Subcutaneous abdominal adipose tissue (tissue), 5 donors: ENCODE data around the gene PLAC1.

Experiments used
- H3K27ac ChIP-seq: one replicate; pipeline ENCODE4 v1.7.0; 2013; ENCODE audit warnings: low read depth, mild to moderate bottlenecking, inconsistent platforms, low read length, moderate library complexity
- H3K27me3 ChIP-seq, 5 donors: one replicate each; pipeline ENCODE4 v1.7.0; 2013; ENCODE audit warnings: low read length in 5 of 5, inconsistent platforms in 1 of 5; ENCODE audit not compliant: control insufficient read depth in 5 of 5, insufficient read depth in 4 of 5
- H3K36me3 ChIP-seq, 5 donors: one replicate each; pipeline ENCODE4 v1.7.0; 2013; ENCODE audit warnings: low read length in 5 of 5; ENCODE audit not compliant: control insufficient read depth in 5 of 5, insufficient read depth in 5 of 5
- H3K4me1 ChIP-seq, 5 donors: one replicate each; pipeline ENCODE4 v1.7.0; 2013; ENCODE audit warnings: low read length in 5 of 5, mild to moderate bottlenecking in 3 of 5, moderate library complexity in 1 of 5; ENCODE audit not compliant: control insufficient read depth in 5 of 5, insufficient read depth in 5 of 5
- H3K4me3 ChIP-seq, 5 donors: one replicate each; pipeline ENCODE4 v1.7.0; 2013; ENCODE audit warnings: low read length in 5 of 5, low read depth in 1 of 5
- H3K9ac ChIP-seq, 5 donors: one replicate each; pipeline ENCODE4 v1.7.0; 2013; ENCODE audit warnings: low read length in 5 of 5, mild to moderate bottlenecking in 4 of 5, moderate library complexity in 3 of 5
- H3K9me3 ChIP-seq, 5 donors: one replicate each; pipeline ENCODE4 v1.7.0; 2013; ENCODE audit warnings: low read length in 5 of 5; ENCODE audit not compliant: control insufficient read depth in 5 of 5
- donor health status: healthy.
- donor health status: healthy.
- donor health status: healthy.
- donor health status: healthy.
- donor health status: healthy.

PLAC1 gene

DNA sequence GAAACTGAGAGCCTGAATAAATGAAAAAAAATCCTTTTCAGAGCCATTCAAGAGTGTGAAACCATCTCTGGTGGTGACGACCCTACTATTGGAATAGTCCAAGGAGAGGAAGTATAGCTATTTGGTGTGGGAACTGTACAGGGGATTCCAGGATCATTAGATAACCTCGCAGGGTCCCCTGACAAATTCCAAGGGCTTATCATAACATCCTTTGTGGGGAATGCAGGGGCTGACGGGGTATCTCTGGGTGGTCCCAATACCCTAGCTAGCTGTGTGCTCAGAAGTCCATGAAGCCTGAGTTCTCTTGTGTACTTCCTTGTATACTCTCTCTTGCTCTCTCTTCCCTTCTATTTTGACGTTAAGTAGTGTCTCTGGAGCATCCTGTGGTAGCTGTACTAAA is 13.8 kb upstream of the PLAC1 start:
- no peaks in the 10 kb centered on the region for H3K36me3 ChIP-seq
- no peak overlapping the region for H3K9ac ChIP-seq
- H3K9me3 ChIP-seq, result no peaks in the 10 kb centered on the region
- H3K4me1 ChIP-seq, result peaks cover 0 to 3% (median 0%) of the 10 kb centered on the region in 5 donors
- H3K27ac ChIP-seq, result no peak overlapping the region
- no peak overlapping the region for H3K4me3 ChIP-seq
- peaks cover 2 to 12% (median 6%) of the 10 kb centered on the region in 5 donors for H3K27me3 ChIP-seq

DNA sequence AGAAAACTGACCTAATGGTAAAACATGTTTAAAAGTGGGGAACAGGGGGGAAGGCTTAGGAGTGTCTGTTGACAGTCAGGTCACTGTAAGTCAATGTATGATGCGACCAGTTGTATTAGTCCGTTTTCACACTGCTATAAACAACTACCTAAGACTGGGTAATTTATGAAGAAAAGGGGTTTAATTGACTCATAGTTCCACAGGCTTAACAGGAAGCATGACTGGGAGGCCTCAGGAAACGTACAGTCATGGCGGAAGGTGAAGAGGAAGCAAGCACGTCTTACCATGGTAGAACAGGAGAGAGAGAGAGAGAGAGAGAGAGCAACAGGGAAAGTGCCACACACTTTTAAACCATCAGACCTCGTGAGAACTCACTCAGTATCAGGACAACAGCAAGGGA is 13.0 kb upstream of the PLAC1 start:
- Histone ChIP-seq H3K9me3 (no peaks in the 10 kb centered on the region), H3K27me3 (peaks cover 0 to 10% (median 6%) of the 10 kb centered on the region in 5 donors), H3K4me1 (peaks cover 0 to 3% (median 0%) of the 10 kb centered on the region in 5 donors), H3K27ac (no peak overlapping the region), H3K36me3 (no peaks in the 10 kb centered on the region), H3K9ac (no peak overlapping the region), H3K4me3 (no peak overlapping the region)

DNA sequence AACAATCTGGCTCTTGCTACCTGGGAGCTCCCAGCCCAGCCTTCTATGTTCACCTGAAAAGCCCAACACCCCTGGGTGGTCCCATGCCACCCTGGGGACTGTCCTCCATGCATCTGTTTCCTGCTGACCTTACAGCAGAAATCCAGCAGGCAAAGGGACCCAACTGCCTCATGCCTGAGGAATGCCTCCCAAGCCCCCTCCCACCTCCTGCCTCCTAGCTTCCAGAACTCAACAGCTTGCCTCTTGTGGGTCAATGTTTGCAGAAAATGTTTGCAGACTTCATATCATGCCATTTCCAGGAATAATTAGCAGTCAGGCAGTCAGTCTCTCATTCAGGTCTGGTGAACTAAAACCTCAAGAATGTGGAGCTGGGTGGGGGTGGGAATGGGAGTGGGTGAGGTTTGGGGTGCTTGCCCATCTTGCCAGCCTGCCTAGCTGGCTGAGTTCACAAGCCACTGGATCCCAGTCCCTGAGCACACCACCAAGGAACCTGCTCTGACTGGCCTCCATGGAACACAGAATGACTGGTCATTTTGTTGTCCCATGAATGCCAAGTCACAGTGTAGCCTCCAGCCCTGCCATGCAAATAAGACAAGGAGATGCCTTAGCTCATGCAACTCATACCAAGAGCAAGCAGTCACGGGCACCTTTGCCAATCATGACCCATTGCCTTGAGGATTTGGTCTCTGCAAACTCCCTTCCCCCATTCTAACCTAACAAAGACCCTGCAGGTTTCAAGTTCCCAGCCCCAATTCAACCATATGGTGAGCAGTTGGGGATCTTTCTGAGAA is 12.1 kb upstream of the PLAC1 start:
- Histone ChIP-seq H3K36me3 (no peaks in the 10 kb centered on the region), H3K4me3 (no peak overlapping the region), H3K9me3 (no peaks in the 10 kb centered on the region), H3K4me1 (peaks cover 0 to 3% (median 0%) of the 10 kb centered on the region in 5 donors), H3K27ac (no peak overlapping the region), H3K27me3 (peaks cover 3 to 20% (median 5%) of the 10 kb centered on the region in 5 donors), H3K9ac (no peak overlapping the region)

DNA sequence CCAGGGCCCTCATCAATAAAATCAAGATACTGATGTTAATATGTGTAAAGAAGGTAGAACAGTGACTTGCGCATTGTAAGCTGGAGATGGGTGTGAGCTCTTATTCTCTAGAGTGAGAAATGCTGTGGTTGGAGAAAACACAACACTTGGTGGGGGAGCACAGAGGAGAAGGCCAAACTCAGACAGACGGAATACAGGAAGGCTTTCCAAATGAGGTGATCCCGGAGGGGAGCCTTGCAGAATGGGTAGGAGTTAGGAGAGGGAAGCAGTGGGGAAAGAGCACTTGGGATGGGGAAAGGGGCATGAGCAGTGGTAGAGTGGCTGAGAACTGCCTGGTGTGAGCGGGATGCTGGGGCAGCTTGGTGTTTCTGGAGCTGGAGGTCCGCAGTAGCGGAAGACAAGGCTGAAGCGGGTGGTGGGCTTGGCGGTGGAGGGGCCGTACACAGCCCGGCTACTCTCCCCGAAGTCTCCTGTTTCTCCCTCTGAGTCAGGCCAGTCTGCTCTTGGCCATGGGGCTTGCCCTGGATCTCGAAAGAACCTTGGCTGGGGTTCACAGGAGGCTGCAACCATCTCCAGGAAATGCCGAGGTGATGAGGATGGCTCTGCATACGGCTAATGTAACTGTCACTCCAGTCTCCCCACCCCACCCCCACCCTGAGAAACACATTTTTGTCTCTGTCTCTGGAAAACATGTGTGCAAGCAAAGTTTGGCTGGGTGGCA is 11.3 kb upstream of the PLAC1 start:
- Histone ChIP-seq H3K4me3 (no peak overlapping the region), H3K9me3 (no peaks in the 10 kb centered on the region), H3K36me3 (no peaks in the 10 kb centered on the region), H3K27ac (no peak overlapping the region), H3K27me3 (peaks cover 4 to 21% (median 5%) of the 10 kb centered on the region in 5 donors), H3K9ac (no peak overlapping the region), H3K4me1 (peaks cover 0 to 3% (median 0%) of the 10 kb centered on the region in 5 donors)

DNA sequence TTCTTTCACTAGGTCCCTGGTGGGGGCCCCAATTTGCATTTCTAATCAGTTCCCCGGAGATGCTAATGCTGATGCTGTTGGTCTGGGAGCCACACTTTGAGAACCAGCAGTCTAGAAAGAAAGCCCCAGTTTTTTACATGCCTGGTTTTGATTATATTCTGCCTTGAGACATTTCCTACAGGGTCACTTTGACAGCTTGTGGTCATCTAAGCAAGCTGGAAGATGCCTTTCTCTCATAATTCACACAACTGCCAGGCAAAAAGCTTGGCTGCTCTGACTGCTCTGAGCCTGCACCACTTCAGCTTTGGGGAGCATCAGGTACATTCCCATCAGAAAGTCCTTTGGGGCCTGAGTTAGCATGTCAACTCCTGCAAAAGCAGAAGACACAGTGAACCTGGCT is 5.9 kb upstream of the PLAC1 start:
- Histone ChIP-seq H3K9me3 (peaks cover 0 to 2% (median 0%) of the 10 kb centered on the region in 5 donors), H3K27me3 (peaks cover 0 to 25% (median 6%) of the 10 kb centered on the region in 5 donors)

DNA sequence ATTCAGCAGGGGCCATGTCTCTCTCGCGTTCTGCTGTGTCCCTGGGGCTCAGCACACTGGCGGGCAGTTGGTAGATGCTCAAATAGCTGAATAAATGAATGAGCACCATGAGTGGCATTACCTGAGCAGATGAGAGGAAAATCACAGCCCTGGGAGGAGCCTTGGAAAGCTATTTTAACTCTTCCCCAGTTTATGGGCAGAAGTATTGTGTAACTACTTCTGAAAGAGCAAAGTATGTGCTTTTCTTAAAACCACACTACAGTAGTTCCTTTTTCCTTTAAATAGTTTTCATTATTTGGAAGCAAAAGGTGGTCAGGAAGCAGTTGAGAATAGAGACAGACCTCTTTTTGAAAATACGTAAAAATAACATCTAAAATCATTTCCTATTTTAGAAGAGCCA is 3.0 kb upstream of the PLAC1 start:
- Histone ChIP-seq H3K9me3 (peaks cover 0 to 2% (median 0%) of the 10 kb centered on the region in 5 donors), H3K4me3 (no peak overlapping the region), H3K9ac (no peak overlapping the region), H3K27me3 (peaks cover 3 to 17% (median 6%) of the 10 kb centered on the region in 5 donors), H3K4me1 (peaks cover 0 to 12% (median 0%) of the 10 kb centered on the region in 5 donors), H3K36me3 (no peaks in the 10 kb centered on the region), H3K27ac (no peak overlapping the region)

More for the DNA sequence above, 5.9 kb upstream of the PLAC1 start:
- Histone ChIP-seq H3K36me3 (no peaks in the 10 kb centered on the region), H3K4me1 (peaks cover 0 to 12% (median 0%) of the 10 kb centered on the region in 5 donors), H3K4me3 (no peak overlapping the region), H3K27ac (no peak overlapping the region), H3K9ac (no peak overlapping the region)

DNA sequence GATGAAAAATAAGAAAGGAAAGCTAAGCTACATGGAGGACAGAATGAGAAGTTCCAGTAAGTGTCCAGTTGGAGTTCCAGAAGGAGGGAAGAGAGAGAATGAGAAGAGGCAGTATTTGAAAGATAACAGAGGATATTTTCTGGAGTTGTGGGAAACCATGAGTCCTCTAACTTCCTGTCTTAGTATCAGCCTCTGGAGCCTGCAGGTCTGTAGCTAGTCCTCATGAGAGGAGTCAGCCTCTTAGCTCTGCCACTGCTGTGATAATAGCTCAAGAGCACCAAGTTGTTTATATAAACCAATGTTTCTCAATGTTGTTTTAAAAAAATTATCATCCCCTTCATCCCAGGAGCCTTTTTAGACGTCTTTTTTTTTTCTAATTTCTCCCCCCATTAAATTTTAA is 2.4 kb upstream of the PLAC1 start:
- Histone ChIP-seq H3K27ac (no peak overlapping the region), H3K36me3 (no peaks in the 10 kb centered on the region), H3K9ac (no peak overlapping the region), H3K4me1 (peaks cover 0 to 12% (median 0%) of the 10 kb centered on the region in 5 donors), H3K27me3 (peaks cover 3 to 13% (median 5%) of the 10 kb centered on the region in 5 donors), H3K4me3 (no peak overlapping the region), H3K9me3 (peaks cover 0 to 2% (median 0%) of the 10 kb centered on the region in 5 donors)

DNA sequence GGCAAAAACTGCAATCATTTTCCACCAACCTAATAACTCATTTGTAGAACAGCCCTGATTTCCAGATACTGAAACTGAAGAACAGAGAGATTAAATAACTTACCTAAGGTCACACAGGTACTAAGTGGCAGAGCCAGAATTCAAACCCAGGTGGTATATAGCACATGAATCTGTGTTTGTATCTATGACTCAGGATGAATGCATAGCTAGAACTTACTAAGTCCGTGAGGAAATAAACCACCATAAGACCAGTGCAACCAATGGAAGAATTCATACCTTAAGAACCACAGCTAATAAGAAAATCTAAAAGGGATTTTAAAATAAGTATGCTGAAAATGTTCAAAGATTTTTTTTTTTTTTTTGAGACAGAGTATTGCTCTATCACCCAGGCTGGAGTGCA is 1.5 kb upstream of the PLAC1 start:
- H3K9ac ChIP-seq, result no peak overlapping the region
- H3K9me3 ChIP-seq, result peaks cover 0 to 2% (median 0%) of the 10 kb centered on the region in 5 donors
- H3K4me3 ChIP-seq, result no peak overlapping the region
- no peak overlapping the region for H3K27ac ChIP-seq
- peaks cover 0 to 12% (median 0%) of the 10 kb centered on the region in 5 donors for H3K4me1 ChIP-seq
- no peaks in the 10 kb centered on the region for H3K36me3 ChIP-seq
- peaks cover 3 to 10% (median 3%) of the 10 kb centered on the region in 5 donors for H3K27me3 ChIP-seq

DNA sequence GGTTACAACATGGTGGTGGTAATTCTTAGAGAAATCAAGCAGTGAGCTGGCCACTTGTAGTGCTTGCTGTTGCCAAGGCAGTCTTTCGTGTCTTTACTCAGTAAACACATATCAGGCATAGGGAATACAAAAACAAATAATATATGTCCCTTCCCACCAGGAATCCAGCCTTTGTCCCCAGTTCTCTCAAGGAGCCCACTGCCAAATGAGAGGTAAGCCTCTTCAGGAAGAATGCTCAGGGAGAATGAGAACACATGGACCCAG is 421 bp upstream of the PLAC1 start:
- H3K27me3 ChIP-seq, result peaks cover 0 to 10% (median 3%) of the 10 kb centered on the region in 5 donors
- no peaks in the 10 kb centered on the region for H3K9me3 ChIP-seq
- H3K27ac ChIP-seq, result no peak overlapping the region

DNA sequence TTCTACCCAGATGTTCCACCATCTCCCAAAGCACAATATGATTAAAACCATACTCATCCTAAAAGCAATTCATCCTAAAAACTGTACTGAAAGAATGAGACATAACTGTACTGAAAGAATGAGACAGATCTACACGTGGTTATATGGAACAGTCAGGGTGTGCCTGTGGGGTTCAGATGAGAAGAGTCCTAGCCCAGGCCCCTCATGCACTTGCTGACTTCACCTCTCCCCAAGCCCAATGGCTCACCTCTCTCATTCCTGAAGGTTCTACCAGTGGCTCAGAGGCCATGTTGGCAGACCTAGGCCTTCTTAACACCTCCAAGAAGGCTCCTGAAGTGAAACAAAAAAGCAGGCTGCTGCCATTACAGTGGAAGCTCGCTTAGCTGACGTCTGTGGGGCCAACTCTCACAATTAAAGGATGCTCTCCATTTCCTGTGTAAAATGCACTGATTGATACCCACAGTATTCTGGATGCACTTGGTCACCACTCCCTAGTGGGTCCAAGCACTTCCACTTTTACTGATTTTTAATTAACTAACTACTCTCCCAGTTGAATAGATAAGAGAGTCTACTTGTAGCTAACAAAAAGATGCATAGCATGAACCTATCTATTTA is 3.8 kb downstream of the PLAC1 start:
- Histone ChIP-seq H3K4me1 (no peaks in the 10 kb centered on the region), H3K27ac (no peak overlapping the region), H3K4me3 (no peak overlapping the region), H3K36me3 (no peaks in the 10 kb centered on the region), H3K9me3 (no peaks in the 10 kb centered on the region), H3K9ac (no peak overlapping the region), H3K27me3 (peaks cover 3 to 23% (median 6%) of the 10 kb centered on the region in 5 donors)

More for the DNA sequence above, 421 bp upstream of the PLAC1 start:
- peaks cover 0 to 12% (median 0%) of the 10 kb centered on the region in 5 donors for H3K4me1 ChIP-seq
- no peak overlapping the region for H3K4me3 ChIP-seq
- H3K9ac ChIP-seq, result no peak overlapping the region
- no peaks in the 10 kb centered on the region for H3K36me3 ChIP-seq
